GM19193 (cell line): ENCODE results near the gene EID2.

Source experiments
- POLR2A ChIP-seq: IDR thresholded peaks from 4 replicates; pipeline ENCODE4 v1.6.1; 2011; ENCODE audit not compliant: insufficient read depth, insufficient read length; ENCODE audit errors: extremely low read depth

Gene EID2

DNA sequence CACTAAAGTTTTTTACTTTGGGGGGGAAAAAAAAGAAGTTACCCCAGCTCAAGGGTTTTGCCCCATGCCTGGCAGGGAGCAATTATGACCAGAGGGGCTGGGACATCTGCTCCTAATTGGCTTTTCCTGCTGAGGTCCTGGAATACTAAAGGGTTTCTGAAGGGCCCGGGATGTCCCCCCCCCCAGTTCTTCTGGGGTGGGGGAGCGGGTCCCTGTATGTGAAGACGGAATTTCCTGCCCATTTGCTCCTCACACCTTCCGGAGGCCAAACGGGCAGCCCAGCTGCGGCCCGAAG lies 42.3 kb downstream of the EID2 start:
- TF ChIP-seq POLR2A, result no peak

- no peak for TF ChIP-seq POLR2A
Observed at GRCh38 chr19:39496063-39496462, 43.9 kb downstream of the EID2 start.

DNA sequence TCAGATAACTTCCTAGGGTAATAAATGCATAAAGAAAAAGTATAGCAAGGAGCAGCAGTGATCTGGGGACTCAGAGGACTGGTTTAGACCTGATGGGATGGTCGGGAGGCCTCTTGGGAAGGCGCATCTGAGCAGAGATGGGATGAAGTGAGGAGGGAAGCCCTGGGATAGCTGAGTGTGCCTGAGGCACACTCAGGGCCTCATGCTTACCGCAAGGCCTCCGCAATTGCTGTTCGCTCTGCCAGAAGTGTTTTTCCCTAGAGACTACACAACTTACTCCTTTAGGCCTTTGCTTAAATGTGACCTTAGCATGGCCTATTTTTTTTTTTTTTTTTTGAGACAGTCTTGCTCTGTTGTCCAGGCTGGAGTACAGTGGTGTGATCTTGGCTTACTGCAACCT lies 45.3 kb downstream of the EID2 start:
- TF ChIP-seq POLR2A, result no peak

DNA sequence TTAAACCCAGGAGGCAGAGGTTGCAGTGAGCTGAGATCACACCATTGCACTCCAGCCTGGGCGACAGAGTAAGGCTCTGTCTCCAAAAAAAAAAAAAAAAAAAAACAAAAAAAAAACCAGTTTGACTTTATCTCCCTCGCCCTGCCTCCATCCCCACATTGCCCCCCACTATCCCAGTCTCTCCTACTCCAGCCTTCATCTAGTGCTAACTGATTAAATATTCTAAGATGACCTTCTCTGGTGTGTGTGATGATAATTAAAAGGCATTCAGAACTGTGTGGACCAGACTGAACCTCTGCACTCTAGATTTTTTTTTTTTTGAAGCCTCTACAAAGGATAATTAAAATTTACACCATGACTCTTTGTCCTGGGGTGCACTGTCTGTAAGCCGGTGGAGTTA lies 47.2 kb downstream of the EID2 start:
- TF ChIP-seq POLR2A, result no peak

GRCh38 chr19:39492225-39492624 lies 47.7 kb downstream of the EID2 start:
- no peak for TF ChIP-seq POLR2A

- TF ChIP-seq POLR2A, result no peak
Observed at GRCh38 chr19:39489756-39490155, 50.2 kb downstream of the EID2 start.
